GM18867 (cell line): ENCODE data around the gene DMTF1.
"Not testable (repeated sequence)": the region's sequence is repeated elsewhere in the genome, so short reads cannot be mapped to it uniquely, and the experiment has no call there.

Experiments
- ATAC-seq: cut with Tn5 transposase; IDR thresholded peaks from one replicate; pipeline ENCODE4 v1.9.1; 2021; ENCODE audit warnings: mild to moderate bottlenecking, moderate library complexity; ENCODE audit not compliant: unreplicated experiment

DMTF1 gene, protein sequence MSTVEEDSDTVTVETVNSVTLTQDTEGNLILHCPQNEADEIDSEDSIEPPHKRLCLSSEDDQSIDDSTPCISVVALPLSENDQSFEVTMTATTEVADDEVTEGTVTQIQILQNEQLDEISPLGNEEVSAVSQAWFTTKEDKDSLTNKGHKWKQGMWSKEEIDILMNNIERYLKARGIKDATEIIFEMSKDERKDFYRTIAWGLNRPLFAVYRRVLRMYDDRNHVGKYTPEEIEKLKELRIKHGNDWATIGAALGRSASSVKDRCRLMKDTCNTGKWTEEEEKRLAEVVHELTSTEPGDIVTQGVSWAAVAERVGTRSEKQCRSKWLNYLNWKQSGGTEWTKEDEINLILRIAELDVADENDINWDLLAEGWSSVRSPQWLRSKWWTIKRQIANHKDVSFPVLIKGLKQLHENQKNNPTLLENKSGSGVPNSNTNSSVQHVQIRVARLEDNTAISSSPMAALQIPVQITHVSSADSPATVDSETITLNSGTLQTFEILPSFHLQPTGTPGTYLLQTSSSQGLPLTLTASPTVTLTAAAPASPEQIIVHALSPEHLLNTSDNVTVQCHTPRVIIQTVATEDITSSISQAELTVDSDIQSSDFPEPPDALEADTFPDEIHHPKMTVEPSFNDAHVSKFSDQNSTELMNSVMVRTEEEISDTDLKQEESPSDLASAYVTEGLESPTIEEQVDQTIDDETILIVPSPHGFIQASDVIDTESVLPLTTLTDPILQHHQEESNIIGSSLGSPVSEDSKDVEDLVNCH

DNA sequence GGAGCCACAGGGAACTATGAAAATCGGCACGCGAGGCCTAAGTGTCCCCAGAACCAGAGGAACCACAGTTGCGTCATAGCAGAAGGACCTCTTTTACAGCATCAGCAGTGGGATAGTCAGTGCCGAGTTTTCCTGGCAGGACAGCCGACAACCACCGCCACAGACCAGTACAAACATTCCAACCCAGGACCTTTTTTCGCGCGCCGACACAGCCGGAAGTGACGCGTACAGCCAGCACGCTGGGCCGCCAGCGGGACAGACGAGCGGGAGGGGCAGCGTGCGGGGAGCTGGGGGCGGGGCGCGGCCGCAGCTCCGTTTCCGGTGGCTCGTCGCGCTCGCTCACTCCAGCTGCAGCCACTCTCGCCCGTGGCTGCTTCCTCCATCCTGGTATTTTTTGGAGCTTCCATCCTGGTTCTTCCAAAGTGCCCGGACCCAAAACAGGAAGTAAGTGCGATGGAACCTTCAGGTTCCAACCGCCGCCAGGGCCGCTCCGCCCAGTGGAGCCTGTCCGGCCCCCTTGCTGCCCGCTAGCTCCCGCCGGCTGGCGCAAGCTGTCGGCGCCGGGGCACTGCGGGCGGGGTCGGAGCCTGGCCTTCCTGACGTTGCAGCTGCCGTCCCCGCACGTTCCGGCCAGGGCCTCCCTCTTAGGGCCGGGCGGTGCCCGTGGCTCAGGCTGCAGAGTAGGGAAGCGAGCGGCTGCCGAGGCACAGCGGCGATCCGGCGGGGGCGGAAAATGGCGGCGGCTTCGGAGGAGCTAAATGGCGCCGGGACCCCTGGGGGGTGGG, at the start of gene DMTF1:
Gene DMTF1 (plus strand): TSS at position 342 of the 785 bp plus-strand sequence. CDS start 12,489 bp downstream, outside the sequence.
- ATAC-seq: peak; percentile 83

DNA sequence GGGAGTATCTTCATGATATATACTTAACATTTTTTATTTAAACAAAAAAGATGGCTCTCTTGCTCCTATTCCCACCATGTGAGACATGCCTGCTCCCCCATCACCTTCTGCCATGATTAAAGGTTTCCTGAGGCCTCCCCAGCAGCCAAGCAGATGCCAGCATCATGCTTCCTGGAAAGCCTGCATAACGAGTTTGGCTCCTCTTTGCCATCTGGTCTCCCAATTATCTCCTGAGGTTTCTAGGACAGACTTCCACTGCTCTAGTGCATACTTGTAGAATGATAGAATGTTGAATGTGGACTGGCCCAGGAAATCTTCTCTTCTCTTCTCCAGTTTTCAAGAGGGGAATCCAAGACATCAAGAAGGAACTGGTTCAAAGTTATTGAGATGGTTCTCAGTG, 46.9 kb upstream of the DMTF1 start:
- ATAC-seq: no peak

DNA sequence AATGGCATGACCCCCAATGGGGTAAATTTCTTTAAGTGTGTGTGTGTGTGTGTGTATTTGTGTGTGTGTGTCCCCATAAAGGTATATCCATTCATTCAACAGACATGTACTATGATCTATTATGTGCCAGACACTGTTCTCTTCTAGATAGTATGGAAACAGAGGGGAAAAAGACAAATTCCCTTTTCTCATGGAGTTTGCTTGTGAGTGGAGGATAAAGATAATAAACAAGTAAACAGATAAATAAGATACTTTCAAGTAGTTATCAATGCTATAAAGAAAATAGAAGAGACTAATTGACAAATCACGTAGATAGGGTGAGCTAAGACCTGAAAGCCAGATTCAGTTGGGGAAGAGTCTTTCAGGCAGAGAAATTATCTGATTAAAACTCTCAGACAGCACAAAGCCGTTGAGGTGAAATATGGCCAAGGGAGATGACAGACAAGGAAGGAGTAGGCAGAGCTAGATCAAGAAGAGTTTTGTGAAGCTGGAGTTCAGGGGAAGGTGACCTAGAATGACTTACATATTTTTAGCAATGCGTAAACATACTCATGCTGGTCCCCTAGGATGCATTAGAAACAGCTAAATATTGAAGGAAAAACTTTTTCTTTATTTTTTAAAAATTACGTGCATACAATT, 45.2 kb upstream of the DMTF1 start:
- no peak for ATAC-seq

DNA sequence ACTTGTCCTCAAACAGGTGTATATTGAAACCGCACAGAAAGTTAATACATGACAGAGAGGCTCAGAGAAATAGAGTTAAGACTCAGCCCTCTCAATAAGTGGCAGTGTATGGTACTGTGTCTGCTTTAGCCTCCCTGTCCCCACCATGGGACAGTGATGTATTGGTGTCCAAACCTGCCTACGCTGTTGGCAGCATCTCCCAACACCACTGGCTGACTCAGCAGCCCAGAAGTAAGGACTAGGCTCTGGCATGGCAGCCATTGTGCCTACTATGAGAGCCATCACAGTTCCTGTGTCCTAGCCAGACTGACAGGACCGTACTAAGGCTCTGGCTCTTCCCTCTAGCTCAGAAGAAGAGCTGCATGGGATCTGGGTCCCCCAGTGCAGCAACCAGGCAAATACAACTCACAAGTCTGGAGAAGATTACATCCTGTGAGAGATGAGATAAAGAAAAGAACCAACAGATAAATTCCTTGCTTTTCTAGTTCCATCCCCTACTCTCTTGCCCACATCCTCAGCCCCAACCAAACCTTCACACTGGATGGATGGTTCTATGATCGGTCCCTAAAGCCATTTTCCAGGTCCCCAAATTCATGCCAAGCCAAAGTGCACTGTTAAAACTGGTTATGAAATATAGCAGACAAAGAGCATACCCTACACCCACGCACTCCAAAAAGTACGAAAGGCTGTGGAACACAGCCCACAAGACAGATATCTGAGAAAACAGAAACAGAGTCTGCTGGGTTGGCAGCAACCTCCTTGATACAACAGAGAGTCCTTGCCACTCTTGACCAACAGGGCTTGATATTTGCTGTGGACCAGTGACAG, 44.1 kb upstream of the DMTF1 start:
- no peak for ATAC-seq

DNA sequence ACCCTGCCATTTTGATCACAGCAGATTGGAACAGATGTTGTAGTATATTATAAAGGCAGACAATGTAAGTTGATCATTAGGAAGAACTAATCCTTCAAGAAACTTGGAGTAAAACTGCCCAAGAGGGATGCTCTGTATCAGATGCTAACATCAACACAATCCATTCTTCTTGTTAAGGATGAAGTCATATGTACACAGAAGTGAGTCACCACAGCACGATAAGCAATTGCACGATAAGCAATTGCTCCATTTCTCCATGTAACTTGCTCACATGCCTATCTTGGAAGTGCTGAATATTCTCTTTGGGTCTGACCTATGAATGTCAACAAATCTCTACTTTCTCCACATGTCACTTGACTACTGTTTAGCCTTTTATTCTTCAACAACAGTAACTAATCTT, 41.5 kb upstream of the DMTF1 start:
- no peak for ATAC-seq

DNA sequence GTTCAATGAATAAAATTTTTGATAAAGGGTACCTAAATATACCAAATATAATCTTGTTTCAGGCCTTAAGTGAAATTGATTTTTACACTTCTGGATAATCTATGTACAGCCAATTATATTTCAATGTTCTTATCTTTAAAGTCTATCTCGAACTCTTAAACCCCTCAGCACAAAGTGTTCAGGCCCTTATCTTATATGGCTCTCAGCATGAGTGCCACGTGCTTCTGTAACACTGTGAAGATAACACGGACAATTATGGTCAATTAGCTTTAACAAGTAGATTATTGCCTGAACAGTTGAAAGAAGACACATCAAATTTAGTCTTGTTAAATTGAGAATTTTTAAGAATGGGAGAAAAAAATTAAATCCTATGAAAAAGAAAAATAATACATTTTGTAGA, 40.4 kb upstream of the DMTF1 start:
- ATAC-seq: no peak

DNA sequence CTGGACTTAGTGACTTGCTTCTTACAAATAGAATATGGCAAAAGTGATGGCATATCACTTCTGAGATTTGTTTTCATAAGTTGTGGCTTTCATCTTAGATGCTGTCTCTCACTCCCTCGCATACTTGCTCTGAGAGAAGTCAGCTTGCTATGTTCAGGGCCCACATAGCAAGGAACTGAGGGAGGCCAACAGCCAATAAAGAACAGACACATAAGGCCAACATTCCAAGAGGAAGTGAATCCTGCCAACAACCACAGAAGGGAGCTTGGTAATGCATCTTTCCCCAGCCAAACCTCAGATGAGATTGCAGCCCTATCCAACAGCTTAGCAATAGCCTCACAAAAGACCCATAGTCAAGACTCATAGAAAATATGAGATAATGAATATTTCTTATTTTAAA, 39.2 kb upstream of the DMTF1 start:
- ATAC-seq: no peak

DNA sequence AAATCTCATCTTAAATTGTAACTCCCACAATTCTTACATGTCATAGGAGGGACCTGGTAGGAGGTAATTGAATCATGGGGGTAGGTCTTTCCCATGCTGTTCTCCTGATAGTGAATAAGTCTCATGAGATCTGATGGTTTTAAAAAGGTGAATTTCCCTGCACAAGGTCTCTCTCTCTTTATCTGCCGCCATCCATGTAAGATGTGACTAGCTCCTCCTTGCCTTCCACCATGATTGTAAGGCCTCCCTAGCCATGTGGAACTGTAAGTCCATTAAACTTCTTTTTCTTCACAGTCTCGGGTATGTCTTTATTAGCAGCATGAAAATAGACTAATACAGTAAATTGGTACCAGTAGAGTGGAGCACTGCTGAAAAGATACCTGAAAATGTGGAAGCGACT, 38.3 kb upstream of the DMTF1 start:
- ATAC-seq: not testable (repeated sequence)

DNA sequence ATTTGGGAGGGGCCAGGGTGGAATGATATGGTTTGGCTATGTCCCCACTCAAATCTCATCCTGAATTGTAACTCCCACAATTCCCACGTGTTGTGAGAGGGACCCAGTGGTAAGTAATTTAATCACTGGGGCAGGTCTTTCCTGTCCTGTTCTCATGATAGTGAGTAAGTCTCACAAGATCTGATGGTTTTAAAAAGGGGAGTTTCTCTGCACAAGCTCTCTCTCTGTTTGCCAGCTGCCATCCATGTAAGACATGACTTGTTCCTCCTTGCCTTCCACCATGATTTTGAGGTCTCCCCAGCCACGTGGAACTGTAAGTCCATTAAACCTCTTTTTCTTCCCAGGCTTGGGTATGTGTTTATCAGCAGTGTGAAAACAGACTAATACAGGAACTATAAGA, 36.5 kb upstream of the DMTF1 start:
- not testable (repeated sequence) for ATAC-seq

DNA sequence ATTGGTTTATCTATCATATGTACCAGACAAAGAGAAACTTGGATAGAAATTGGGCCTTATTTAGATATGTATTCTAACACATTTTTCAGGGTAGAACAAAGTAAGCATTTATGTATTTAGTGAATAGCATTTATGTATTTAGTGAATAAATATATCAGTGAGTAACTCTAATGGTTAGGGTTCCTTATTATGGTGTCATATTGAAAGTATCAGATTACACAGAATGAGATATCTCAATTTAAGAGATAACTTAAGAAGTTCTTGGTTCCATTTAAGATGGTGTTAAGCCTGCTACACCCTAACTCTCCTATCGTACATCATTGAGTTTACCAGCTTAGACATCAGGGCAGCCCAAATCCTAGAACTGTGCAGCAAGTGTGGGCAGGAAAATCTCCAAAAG, 35.9 kb upstream of the DMTF1 start:
- ATAC-seq: no peak

DNA sequence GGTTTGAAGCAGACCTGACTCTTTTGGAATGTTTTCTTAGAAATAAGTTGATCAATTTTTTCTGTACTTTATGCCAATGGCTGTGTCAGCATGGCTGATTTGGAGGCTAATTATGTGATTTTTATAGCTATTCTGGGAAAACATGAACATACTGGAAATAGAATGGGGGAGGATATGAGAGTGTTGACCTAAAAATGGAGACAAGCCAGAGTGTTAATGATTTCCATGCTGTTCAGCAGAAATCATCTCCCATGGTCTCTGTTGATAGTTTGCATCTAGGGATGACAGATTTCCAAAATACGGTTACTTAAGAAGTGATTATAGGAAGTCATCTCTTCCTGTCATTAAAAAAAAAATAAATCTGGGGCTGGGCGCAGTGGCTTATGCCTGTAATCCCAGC, 32.7 kb upstream of the DMTF1 start:
- no peak for ATAC-seq

DNA sequence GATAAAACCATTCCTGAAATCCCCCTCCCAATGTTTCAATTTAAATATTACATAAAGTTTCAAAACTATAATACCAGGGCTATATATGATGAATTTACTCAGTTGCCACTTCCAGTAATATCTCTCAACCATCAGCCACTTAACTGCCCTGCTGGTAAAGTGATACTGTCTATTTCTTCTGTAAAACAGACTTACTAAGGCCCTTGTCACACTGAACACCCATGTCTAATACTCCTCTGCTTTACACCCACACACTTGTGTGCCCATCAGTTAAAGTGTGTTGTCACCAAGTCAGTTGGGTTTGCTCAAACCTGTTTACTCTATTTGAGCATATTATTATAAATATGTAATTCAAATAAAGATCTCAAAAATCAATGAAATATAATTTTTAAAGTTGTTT, 29.1 kb upstream of the DMTF1 start:
- no peak for ATAC-seq

DNA sequence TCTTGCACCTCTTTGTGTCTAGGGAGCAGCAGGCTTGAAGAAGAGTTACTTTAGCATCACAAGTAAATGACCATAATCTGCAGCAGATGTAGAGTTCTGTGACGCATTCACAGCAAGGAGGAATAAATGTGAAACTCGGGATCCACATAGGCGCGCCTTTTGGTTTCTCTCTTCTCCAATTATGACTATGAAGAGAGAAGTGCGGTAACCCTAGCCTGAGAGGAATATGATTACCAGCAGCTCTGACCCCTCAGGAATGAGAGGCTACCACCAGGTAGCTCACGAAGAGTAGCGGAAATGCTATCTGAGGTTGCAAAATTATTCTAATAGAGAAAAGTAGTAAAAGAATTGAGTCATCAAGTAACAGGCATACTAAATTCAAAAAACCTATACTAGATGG, 25.2 kb upstream of the DMTF1 start:
- peak; percentile 47 for ATAC-seq

DNA sequence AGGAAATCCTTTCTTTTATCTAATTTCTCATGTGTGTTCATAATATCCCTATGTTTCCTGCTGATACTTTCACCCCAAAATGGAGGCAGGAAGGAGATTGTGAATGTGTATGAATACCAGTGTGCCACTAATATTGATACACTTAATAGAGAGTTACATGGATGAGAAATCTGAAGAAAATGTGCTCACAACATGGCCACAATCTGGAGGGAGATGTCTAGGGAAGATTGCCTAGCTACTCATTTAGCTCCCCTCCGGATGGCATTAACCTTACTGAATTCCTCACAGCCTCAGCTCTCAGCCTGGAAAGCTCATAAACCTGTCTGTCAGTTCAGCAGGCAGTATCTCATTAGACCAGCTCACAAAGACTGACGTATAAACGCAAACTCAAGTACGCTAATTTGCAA, 23.4 kb upstream of the DMTF1 start:
- no peak for ATAC-seq

DNA sequence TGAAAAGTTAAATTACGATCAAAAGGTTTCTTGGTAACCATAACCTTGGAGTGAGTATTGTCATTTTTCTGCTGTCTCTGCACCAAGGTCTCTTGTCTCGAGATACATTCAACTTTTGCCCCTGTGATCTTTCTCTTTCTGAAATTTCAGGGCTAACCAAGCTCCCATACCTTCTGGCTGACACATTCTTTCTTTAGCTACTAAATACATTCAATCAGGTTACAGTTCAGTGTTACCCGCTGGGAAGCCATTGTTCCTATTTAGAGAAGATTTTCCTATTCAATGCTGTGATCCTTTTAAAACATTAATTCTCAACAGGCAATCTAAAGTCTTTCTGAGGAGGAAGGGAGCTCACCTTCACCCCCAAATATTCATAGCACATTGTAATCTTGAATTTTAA, 22.9 kb upstream of the DMTF1 start:
- no peak for ATAC-seq

DNA sequence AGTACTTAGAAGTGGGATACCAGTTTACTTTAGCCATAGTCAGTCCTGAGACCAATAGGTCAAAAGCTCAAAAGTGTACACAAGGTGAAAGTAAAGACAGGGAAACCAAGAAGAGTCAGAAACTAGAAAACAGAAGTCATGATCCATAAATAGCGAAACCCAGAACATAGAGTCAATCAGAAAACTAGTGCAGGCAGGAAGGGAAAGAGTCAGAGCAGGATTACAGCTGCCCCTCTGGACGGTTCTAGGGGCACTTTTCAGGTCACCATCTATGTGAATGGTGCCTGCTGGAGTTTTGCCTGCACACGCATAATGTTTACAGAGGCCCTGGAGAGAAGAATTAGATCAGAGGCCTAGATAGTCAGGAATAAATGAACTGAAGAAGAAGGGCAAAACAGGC, 22.4 kb upstream of the DMTF1 start:
- ATAC-seq: peak; percentile 91

DNA sequence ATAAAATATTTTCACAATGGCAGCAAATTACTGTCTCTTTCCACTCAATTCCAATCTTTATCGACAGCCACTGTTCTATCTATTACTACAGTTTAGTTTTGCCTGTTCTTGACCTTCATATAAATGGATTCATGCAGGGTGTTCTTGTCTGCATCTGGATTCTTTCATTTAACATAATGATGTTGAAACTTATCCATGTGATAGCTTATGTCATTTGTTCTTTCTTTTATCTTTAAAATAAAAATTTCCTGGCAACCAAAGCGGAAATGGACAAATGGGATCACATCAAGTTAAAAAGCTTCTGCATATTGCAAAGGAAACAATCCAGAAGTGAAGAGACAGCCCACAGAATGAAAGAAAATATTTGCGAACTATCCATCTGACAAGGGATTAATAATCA, 20.5 kb upstream of the DMTF1 start:
- no peak for ATAC-seq

DNA sequence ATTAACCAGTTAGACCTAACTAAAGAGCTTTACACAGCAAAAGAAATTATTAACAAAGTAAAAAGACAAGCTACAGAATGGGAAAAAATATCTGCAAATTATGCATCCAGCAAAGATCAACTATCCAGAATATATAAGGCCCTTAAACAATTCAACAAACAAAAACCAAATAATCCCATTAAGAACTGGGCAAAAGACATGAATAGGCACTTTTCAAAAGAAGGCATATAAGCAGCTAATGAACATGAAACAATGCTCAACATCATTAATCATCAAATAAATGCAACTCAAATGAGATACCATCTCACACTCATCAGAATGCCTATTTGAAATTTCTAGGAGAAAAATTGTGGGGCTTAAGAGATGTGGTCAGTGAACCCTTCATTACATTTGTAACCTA, 15.0 kb upstream of the DMTF1 start:
- ATAC-seq: no peak

DNA sequence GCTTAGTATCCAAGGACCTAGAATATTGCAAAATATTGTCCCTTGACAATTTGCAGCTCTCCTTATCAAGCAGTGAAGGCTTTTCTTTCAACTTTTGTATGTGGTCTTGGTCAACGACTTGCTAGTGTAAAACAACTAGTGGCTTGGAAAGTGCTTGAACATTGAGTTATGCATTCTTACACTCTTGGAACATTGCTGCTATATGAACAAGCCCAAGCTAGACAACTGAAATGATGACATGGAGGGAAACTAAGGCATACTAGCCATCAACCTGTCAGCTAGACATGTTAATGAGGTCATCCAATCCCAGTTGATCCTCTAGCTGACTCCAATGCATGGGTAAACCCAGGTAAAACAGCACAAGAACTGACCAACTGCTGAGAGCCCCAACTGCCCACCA, 12.7 kb upstream of the DMTF1 start:
- ATAC-seq: no peak

DNA sequence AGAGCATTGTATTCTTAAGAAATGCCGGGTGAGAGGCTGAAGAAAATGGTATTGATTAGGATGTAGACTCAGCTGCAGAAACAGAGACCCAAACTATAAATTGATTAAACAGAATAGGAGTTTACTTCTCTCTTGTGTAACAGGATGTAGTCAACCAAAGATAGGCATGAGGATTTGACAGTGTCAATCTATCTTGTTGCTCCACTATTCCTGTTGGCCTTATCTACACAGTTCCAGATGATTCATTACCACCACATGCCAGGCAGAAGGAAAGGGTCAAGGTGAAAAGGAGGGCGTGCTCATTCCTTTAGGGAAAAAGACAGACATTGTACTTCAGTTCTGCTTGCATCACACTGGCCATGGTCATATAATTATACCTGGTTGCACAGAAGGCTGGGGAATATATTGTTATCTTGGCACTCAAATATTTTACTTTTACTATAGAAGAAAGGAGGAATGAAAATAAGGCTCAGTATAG, 11.9 kb upstream of the DMTF1 start:
- ATAC-seq: no peak
